ENCODE data around the gene PBX3. TPM values are rescaled to one million over a fixed set of nuclear protein-coding genes. Genes with fewer than 3 reads are reported as not detected.

PBX3 gene
- polyA plus RNA-seq, 1 donor (not counting 4 experiments of a cell fraction or from before 2014, with no cell fraction given), result 26.3 TPM

- Histone ChIP-seq H3K9ac (ENCODE audit: control insufficient read depth, extremely low read depth, insufficient read depth, low read length) (no peak overlapping the region), H3K9me1 (ENCODE audit: control insufficient read depth, extremely low read depth, insufficient read depth, low read length) (no peaks in the 10 kb centered on the region), H3K79me2 (ENCODE audit: control insufficient read depth, insufficient read depth, low read length) (peaks cover 4% of the 10 kb centered on the region), H3K36me3 (ENCODE audit: control insufficient read depth in 2 of 2, extremely low read depth in 1 of 2, insufficient read depth in 2 of 2, low read length in 2 of 2) (no peaks in the 10 kb centered on the region), H3K4me3 (ENCODE audit: control insufficient read depth in 2 of 3, extremely low read depth in 1 of 3, insufficient read depth in 2 of 3, low read depth in 1 of 3, low read length in 3 of 3) (no peak overlapping the region), H2AFZ (ENCODE audit: control insufficient read depth, low read length) (no peak overlapping the region), H3K9me3 (ENCODE audit: control insufficient read depth, low read depth, low read length) (no peaks in the 10 kb centered on the region), H3K4me2 (ENCODE audit: control insufficient read depth, extremely low read depth, insufficient read depth, low read depth, low read length) (no peak overlapping the region), H3K27ac (ENCODE audit: control insufficient read depth, insufficient read depth, low read length) (no peak overlapping the region), H3K4me1 (ENCODE audit: control insufficient read depth, extremely low read depth, insufficient read depth, low read length) (no peaks in the 10 kb centered on the region), H4K20me1 (ENCODE audit: control insufficient read depth, extremely low read depth, insufficient read depth, low read length) (no peaks in the 10 kb centered on the region), H3K27me3 (ENCODE audit: control insufficient read depth, extremely low read depth, insufficient read depth, low read length) (no peaks in the 10 kb centered on the region)
- FAIRE-seq (no peak), DNase-seq (ENCODE audit: low read depth, low spot score) (no peak)
- dilution Hi-C loops (cut with MboI; ENCODE audit: extremely low pct_ligation_motif_present, low sequenced_read_pairs), result no loop called here
- no peak for TF ChIP-seq CTCF (optimal IDR thresholded peaks at IDR 0.05 in 1 of 3, IDR thresholded peaks at IDR 0.05 in 1 of 3, conservative IDR thresholded peaks at IDR 0.05 in 1 of 3; ENCODE audit: extremely low read depth in 1 of 3, insufficient read depth in 2 of 3, low read length in 3 of 3)
- TF ChIP-seq EZH2 (IDR thresholded peaks at IDR 0.05; ENCODE audit: low read length), result no peak
Measured at GRCh38 chr9:125831054-125831453, 83.9 kb downstream of the PBX3 start.

DNA sequence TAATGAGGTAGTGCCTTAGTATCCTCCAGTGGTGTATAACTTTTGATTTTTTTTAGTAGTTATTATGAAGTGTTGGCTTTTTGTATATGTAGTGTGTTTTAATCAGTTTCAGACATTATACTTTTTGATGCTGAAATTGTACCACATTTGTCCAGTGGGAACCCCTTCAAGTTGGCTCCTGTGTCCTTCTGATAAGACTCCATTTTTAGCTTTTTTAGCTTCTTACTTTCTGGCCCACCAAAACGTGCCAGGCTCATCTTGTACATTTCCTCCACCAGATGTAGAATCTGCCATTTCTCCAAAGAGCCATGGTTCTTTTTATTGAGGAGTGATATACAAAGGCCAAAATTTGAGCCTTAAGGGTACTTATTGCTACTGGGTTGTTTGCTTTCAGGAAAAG lies 84.4 kb downstream of the PBX3 start:
- H3K9me1 ChIP-seq (ENCODE audit: control insufficient read depth, extremely low read depth, insufficient read depth, low read length), result no peaks in the 10 kb centered on the region
- FAIRE-seq, result no peak
- no peak for DNase-seq (ENCODE audit: low read depth, low spot score)
- no peaks in the 10 kb centered on the region for H3K9me3 ChIP-seq (ENCODE audit: control insufficient read depth, low read depth, low read length)
- dilution Hi-C loops (cut with MboI; ENCODE audit: extremely low pct_ligation_motif_present, low sequenced_read_pairs), result no loop called here
- H3K4me2 ChIP-seq (ENCODE audit: control insufficient read depth, extremely low read depth, insufficient read depth, low read depth, low read length), result no peak overlapping the region
- H3K27ac ChIP-seq (ENCODE audit: control insufficient read depth, insufficient read depth, low read length), result no peak overlapping the region
- no peaks in the 10 kb centered on the region for H3K36me3 ChIP-seq (ENCODE audit: control insufficient read depth in 2 of 2, extremely low read depth in 1 of 2, insufficient read depth in 2 of 2, low read length in 2 of 2)
- peaks cover 4% of the 10 kb centered on the region for H3K79me2 ChIP-seq (ENCODE audit: control insufficient read depth, insufficient read depth, low read length)
- no peaks in the 10 kb centered on the region for H4K20me1 ChIP-seq (ENCODE audit: control insufficient read depth, extremely low read depth, insufficient read depth, low read length)
- H3K9ac ChIP-seq (ENCODE audit: control insufficient read depth, extremely low read depth, insufficient read depth, low read length), result no peak overlapping the region
- no peak overlapping the region for H3K4me3 ChIP-seq (ENCODE audit: control insufficient read depth in 2 of 3, extremely low read depth in 1 of 3, insufficient read depth in 2 of 3, low read depth in 1 of 3, low read length in 3 of 3)
- no peaks in the 10 kb centered on the region for H3K4me1 ChIP-seq (ENCODE audit: control insufficient read depth, extremely low read depth, insufficient read depth, low read length)
- no peaks in the 10 kb centered on the region for H3K27me3 ChIP-seq (ENCODE audit: control insufficient read depth, extremely low read depth, insufficient read depth, low read length)
- TF ChIP-seq CTCF (optimal IDR thresholded peaks at IDR 0.05 in 1 of 3, IDR thresholded peaks at IDR 0.05 in 1 of 3, conservative IDR thresholded peaks at IDR 0.05 in 1 of 3; ENCODE audit: extremely low read depth in 1 of 3, insufficient read depth in 2 of 3, low read length in 3 of 3) (no peak), EZH2 (IDR thresholded peaks at IDR 0.05; ENCODE audit: low read length) (no peak)
- H2AFZ ChIP-seq (ENCODE audit: control insufficient read depth, low read length), result no peak overlapping the region
